Measurements from ENCODE around the gene OFD1. TPM values are rescaled to one million over a fixed set of nuclear protein-coding genes. Genes with fewer than 3 reads are reported as not detected.

OFD1 gene
- total and polyA plus RNA-seq, 7 donors, result 7.4 to 46.0 (median 16.3) TPM

DNA sequence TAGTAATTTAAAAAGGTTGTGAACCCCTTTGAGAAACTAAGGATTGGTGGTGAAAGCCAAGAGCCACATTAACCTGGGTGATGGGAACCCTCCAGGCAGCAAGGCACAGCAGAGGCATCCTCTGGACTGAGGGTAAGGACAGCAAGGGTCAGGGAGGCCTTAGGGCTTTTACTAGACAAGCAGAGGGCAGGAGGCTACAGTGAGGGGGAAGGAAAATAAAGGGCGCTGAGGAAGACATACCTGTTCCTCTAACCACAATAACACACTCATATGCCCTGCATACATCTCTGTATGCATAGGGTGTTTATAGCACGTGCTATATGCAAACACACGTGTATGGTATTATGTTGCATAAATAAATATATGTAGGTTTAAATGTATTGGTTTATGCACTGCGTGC, 63.6 kb downstream of the OFD1 start:
- no peak for TF ChIP-seq POLR2AphosphoS5 (IDR thresholded peaks at IDR 0.05)
- no peak for TF ChIP-seq POLR2A (IDR thresholded peaks at IDR 0.05)
- TF ChIP-seq CTCF (IDR thresholded peaks at IDR 0.05), result no peak
- TF ChIP-seq EP300 (IDR thresholded peaks at IDR 0.05), result no peak
- H3K9me3 ChIP-seq, result no peaks in the 10 kb centered on the region
- H3K27ac ChIP-seq, result no peak overlapping the region
- no peak overlapping the region for H3K4me3 ChIP-seq
- no peaks in the 10 kb centered on the region for H3K4me1 ChIP-seq
- no peaks in the 10 kb centered on the region for H3K27me3 ChIP-seq
- WGBS, 2 donors, result 90 to 95% methylated on average over 4 of the region's 4 CpGs
- DNase-seq, result no peak
- intact Hi-C loops (cut with DNase I), result no loop called here
- no peaks in the 10 kb centered on the region for H3K36me3 ChIP-seq

DNA sequence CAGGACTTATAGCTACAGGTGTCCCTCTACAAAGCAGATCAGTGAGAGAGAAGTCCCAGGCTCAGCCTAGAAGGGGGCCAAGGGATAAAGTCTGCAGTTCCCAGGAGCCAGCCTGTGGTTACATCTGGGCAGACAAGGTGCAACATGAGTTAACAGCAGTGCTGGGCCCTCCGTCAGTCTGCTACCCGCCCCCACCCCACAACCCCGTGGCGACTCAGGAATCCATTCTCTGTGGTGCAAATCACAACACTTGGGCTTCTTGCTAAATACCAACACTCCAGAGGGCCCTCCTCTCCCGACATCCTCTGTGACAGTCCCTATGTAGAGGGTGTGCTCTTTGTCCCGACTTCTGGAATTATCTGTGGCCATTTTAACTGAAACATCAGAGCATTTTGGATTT, 68.6 kb downstream of the OFD1 start:
- no peak for DNase-seq
- TF ChIP-seq POLR2AphosphoS5 (IDR thresholded peaks at IDR 0.05) (no peak), CTCF (IDR thresholded peaks at IDR 0.05) (no peak), EP300 (IDR thresholded peaks at IDR 0.05) (no peak), POLR2A (IDR thresholded peaks at IDR 0.05) (no peak)
- H3K4me3 ChIP-seq, result no peak overlapping the region
- 71 to 78% methylated on average over 6 of the region's 6 CpGs for WGBS, 2 donors
- H3K9me3 ChIP-seq, result no peaks in the 10 kb centered on the region
- H3K27me3 ChIP-seq, result no peaks in the 10 kb centered on the region
- no peaks in the 10 kb centered on the region for H3K36me3 ChIP-seq
- no peak overlapping the region for H3K27ac ChIP-seq
- intact Hi-C loops (cut with DNase I), result loop anchor here (10.0 kb wide), 1 partner anchor 92 kb away; no protein-coding TSS in a partner anchor
- H3K4me1 ChIP-seq, result no peaks in the 10 kb centered on the region

DNA sequence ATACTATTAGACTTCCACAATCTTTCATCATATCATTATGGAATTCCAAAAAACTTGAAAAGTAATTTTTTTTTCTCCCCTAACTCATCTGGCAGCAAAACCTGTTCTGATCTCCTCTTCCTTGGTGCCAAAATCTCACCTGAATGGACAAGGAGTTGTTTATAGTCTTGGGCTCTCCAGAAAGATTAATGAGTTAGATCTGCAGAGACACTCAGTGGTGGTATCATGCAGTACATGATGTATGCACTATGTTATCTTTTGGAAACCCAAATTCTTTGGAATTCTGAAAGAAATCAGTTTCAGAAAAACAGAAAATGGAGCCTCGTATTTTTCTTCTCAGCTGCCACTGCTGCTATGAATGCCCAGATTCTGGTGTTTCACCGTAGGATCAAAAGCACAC, 70.7 kb downstream of the OFD1 start:
- 89 to 90% methylated on average over 2 of the region's 2 CpGs for WGBS, 2 donors
- Histone ChIP-seq H3K4me1 (no peaks in the 10 kb centered on the region), H3K4me3 (no peak overlapping the region), H3K27me3 (no peaks in the 10 kb centered on the region), H3K9me3 (no peaks in the 10 kb centered on the region), H3K36me3 (no peaks in the 10 kb centered on the region), H3K27ac (no peak overlapping the region)
- TF ChIP-seq EP300 (IDR thresholded peaks at IDR 0.05) (no peak), POLR2A (IDR thresholded peaks at IDR 0.05) (no peak), CTCF (IDR thresholded peaks at IDR 0.05) (no peak), POLR2AphosphoS5 (IDR thresholded peaks at IDR 0.05) (no peak)
- no peak for DNase-seq
- intact Hi-C loops (cut with DNase I), result loop anchor here (10.0 kb wide), 1 partner anchor 90 kb away; no protein-coding TSS in a partner anchor

GRCh38 chrX:13808293-13808692, 73.7 kb downstream of the OFD1 start:
- TF ChIP-seq EP300 (IDR thresholded peaks at IDR 0.05) (no peak), CTCF (IDR thresholded peaks at IDR 0.05) (no peak), POLR2A (IDR thresholded peaks at IDR 0.05) (no peak), POLR2AphosphoS5 (IDR thresholded peaks at IDR 0.05) (no peak)

GRCh38 chrX:13808865-13809264, 74.3 kb downstream of the OFD1 start:
- DNase-seq, result no peak
- intact Hi-C loops (cut with DNase I), result loop anchor here (10.0 kb wide), 1 partner anchor 86 kb away; no protein-coding TSS in a partner anchor

More at GRCh38 chrX:13808293-13808692, 73.7 kb downstream of the OFD1 start:
- no peak for DNase-seq
- intact Hi-C loops (cut with DNase I), result loop anchor here (10.0 kb wide), 1 partner anchor 87 kb away; no protein-coding TSS in a partner anchor
- 58 to 63% methylated on average over 4 of the region's 4 CpGs for WGBS, 2 donors
- Histone ChIP-seq H3K9me3 (no peaks in the 10 kb centered on the region), H3K4me3 (no peak overlapping the region), H3K27ac (no peak overlapping the region), H3K4me1 (no peaks in the 10 kb centered on the region), H3K36me3 (no peaks in the 10 kb centered on the region), H3K27me3 (no peaks in the 10 kb centered on the region)

More at GRCh38 chrX:13808865-13809264, 74.3 kb downstream of the OFD1 start:
- TF ChIP-seq POLR2A (IDR thresholded peaks at IDR 0.05), result no peak
- no peak for TF ChIP-seq CTCF (IDR thresholded peaks at IDR 0.05)
- TF ChIP-seq EP300 (IDR thresholded peaks at IDR 0.05), result no peak
- TF ChIP-seq POLR2AphosphoS5 (IDR thresholded peaks at IDR 0.05), result no peak
- Histone ChIP-seq H3K27me3 (no peaks in the 10 kb centered on the region), H3K27ac (no peak overlapping the region), H3K4me3 (no peak overlapping the region), H3K36me3 (no peaks in the 10 kb centered on the region), H3K9me3 (no peaks in the 10 kb centered on the region), H3K4me1 (no peaks in the 10 kb centered on the region)
